Peyer's patch (tissue), 4 donors: ENCODE results near the gene KNG1.
"Not testable (repeated sequence)": the region's sequence is repeated elsewhere in the genome, so short reads cannot be mapped to it uniquely, and the experiment has no call there.

Experiments used
- CTCF ChIP-seq, 6 experiments: fragments of 450-650 bp in 4 of 6; fragments of 200-600 bp in 2 of 6; sonication (generic) in 1 of 6; IDR thresholded peaks; one replicate each; pipeline ENCODE4 v1.5.1; 2017 to 2019; ENCODE audit warnings: antibody characterized with exemption in 6 of 6, mild to moderate bottlenecking in 3 of 6, moderate library complexity in 1 of 6
- POLR2A ChIP-seq, 2 donors: fragments of 450-650 bp; IDR thresholded peaks; one replicate each; pipeline ENCODE4 v1.5.1; 2017; ENCODE audit warnings: antibody characterized with exemption in 2 of 2, mild to moderate bottlenecking in 2 of 2, moderate library complexity in 2 of 2

GRCh38 chr3:186686475-186686874 lies 30.7 kb upstream of the KNG1 start:
- TF ChIP-seq CTCF, POLR2A (IDR thresholded peaks at IDR 0.05): not testable (repeated sequence)
